HepG2 (cell line): Measurements from ENCODE around the gene XPR1. TPM values are rescaled to one million over a fixed set of nuclear protein-coding genes. Genes with fewer than 3 reads are reported as not detected.

Experiments used
- ADNP ChIP-seq: sonication (generic); formaldehyde crosslinking; IDR thresholded peaks from 2 replicates; pipeline ENCODE4 v1.4.0; 2020; ENCODE audit warnings: missing genetic modification reagents
- ATM ChIP-seq: fragments of 450-650 bp; IDR thresholded peaks from 2 replicates; pipeline ENCODE4 v1.7.1; 2017; ENCODE audit warnings: mild to moderate bottlenecking, borderline replicate concordance
- CBFB ChIP-seq: sonication (generic); formaldehyde crosslinking; IDR thresholded peaks from 2 replicates; pipeline ENCODE4 v1.4.0; 2020; ENCODE audit warnings: missing genetic modification reagents
- CHD4 ChIP-seq: fragments of 200-600 bp; sonication (generic); IDR thresholded peaks from 2 replicates; pipeline ENCODE4 v1.7.0; 2017; ENCODE audit warnings: mild to moderate bottlenecking, low read length, borderline replicate concordance
- FLYWCH1 ChIP-seq: sonication (generic); formaldehyde crosslinking; IDR thresholded peaks from 2 replicates; pipeline ENCODE4 v1.8.1; 2023; ENCODE audit warnings: mild to moderate bottlenecking, missing genetic modification reagents
- HMG20A ChIP-seq: IDR thresholded peaks from 2 replicates; pipeline ENCODE4 v1.6.1; 2016; ENCODE audit warnings: borderline replicate concordance
- MXI1 ChIP-seq: IDR thresholded peaks from 3 replicates; pipeline ENCODE4 v1.6.1; 2012; ENCODE audit warnings: low read depth, low read length, inconsistent platforms, borderline replicate concordance
- NR0B2 ChIP-seq: sonication (generic); formaldehyde crosslinking; IDR thresholded peaks from 2 replicates; pipeline ENCODE4 v1.4.0; 2020; ENCODE audit warnings: mild to moderate bottlenecking, missing genetic modification reagents
- SP5 ChIP-seq: IDR thresholded peaks from 2 replicates; pipeline ENCODE4 v1.6.1; 2016; ENCODE audit warnings: low read depth, borderline replicate concordance
- ZNF256 ChIP-seq: sonication (generic); formaldehyde crosslinking; conservative IDR thresholded peaks from 2 replicates; pipeline ENCODE4 v1.4.0; 2020; ENCODE audit warnings: missing genetic modification reagents
- ZNF296 ChIP-seq: sonication (generic); formaldehyde crosslinking; conservative IDR thresholded peaks from 2 replicates; pipeline ENCODE4 v1.5.0; 2020; ENCODE audit warnings: mild to moderate bottlenecking, missing genetic modification reagents
- ZNF333 ChIP-seq: sonication (generic); formaldehyde crosslinking; IDR thresholded peaks from 2 replicates; pipeline ENCODE4 v1.4.0; 2020; ENCODE audit warnings: mild to moderate bottlenecking, missing genetic modification reagents, borderline replicate concordance
- ZNF446 ChIP-seq: sonication (generic); formaldehyde crosslinking; IDR thresholded peaks from 2 replicates; pipeline ENCODE4 v1.5.0; 2020; ENCODE audit warnings: mild to moderate bottlenecking, missing genetic modification reagents
- ZNF451 ChIP-seq: sonication (generic); formaldehyde crosslinking; IDR thresholded peaks from 2 replicates; pipeline ENCODE4 v1.5.0; 2020; ENCODE audit warnings: mild to moderate bottlenecking, missing genetic modification reagents
- ZNF460 ChIP-seq: sonication (generic); formaldehyde crosslinking; IDR thresholded peaks from 2 replicates; pipeline ENCODE4 v1.5.1; 2020; ENCODE audit warnings: missing genetic modification reagents, mild to moderate bottlenecking, borderline replicate concordance
- ZSCAN5A ChIP-seq: sonication (generic); formaldehyde crosslinking; IDR thresholded peaks from 2 replicates; pipeline ENCODE4 v1.8.0; 2022; ENCODE audit warnings: mild to moderate bottlenecking, missing genetic modification reagents, borderline replicate concordance
- polyA plus RNA-seq, 8 experiments: library from polyadenylated mRNA; depleted of rRNA in 3 of 8; stranded (reverse) in 7 of 8; unstranded in 1 of 8; fragments of >200 nt; fragmentation: Illumina TruSeq in 4 of 8; extraction: Trizol in 4 of 8; gene quantifications; 2 replicates each; pipeline versions ENCODE4 v1.2.1 to v1.2.3, GENCODE V29; 2011 to 2016; ENCODE audit warnings: low read depth in 4 of 8, missing spikeins in 1 of 8, mixed read lengths in 1 of 8; ENCODE audit not compliant: insufficient read depth in 1 of 8
- total RNA-seq, 5 experiments: library from RNA; depleted of rRNA; stranded (reverse); fragments of >200 nt; fragmentation: Illumina TruSeq; extraction: Trizol; gene quantifications; 2 replicates each; pipeline ENCODE4 v1.2.3, GENCODE V29; 2016; ENCODE audit warnings: low read depth in 1 of 5
- TF ChIP-seq, protein P1 (sequence below): sonication (generic); formaldehyde crosslinking; IDR thresholded peaks from 2 replicates; pipeline ENCODE4 v1.4.0; 2020; ENCODE audit warnings: missing genetic modification reagents, borderline replicate concordance
- TF ChIP-seq, protein P2 (sequence below), 2 experiments: sonication (generic) in 1 of 2; formaldehyde crosslinking in 1 of 2; IDR thresholded peaks; 2 replicates each; pipeline versions ENCODE4 v1.6.1 to v1.9.0; 2014 to 2022; ENCODE audit warnings: antibody characterized with exemption in 1 of 2, borderline replicate concordance in 1 of 2, inconsistent platforms in 1 of 2, low read depth in 1 of 2, missing genetic modification reagents in 1 of 2

The XPR1 gene
- total and polyA plus RNA-seq, 2 of the 13 experiments (the other 11 are each of a cell fraction or from before 2014, with no cell fraction given): 22.3 to 23.6 TPM

DNA sequence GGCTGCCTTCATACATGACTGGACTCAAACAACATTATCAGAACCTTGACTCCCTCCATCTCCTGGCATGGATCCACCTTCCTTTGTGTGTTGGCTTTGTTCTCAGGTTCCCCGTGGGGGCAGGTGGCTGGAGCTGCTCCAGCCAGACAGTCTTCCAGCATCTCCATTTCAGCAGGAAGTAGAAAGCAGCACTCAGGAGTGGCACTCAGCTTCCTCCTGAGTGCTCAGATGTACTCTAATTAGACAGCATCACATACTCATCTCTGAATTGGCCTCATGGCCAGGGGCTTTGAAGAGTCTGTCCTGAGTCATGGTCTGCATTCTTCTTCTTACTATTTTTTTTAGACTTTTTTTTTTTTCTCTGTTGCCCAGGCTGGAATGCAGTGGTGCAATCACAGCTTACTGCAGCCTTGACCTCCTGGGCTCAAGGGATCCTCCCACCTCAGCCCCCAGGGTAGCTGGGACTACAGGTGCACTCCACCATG lies 45.1 kb upstream of the XPR1 start (continued):
- TF ChIP-seq ZNF256 (CRISPR knock-in tag) (no peak), ZNF333 (no peak), ZNF460 (peak; percentile 85; the same call in 1 of the 2 replicates), MXI1 (no peak), ZSCAN5A (no peak), FLYWCH1 (CRISPR knock-in tag) (no peak), CBFB (no peak), NR0B2 (CRISPR knock-in tag) (no peak), ZNF446 (no peak), SP5 (CRISPR knock-in tag) (peak; percentile 74), ATM (no peak), HMG20A (CRISPR knock-in tag) (peak; percentile 59; the same call in 1 of the 2 replicates), ADNP (CRISPR knock-in tag) (no peak), CHD4 (no peak; the same call in 1 of the 2 replicates), ZNF451 (CRISPR knock-in tag) (no peak), ZNF296 (CRISPR knock-in tag) (no peak)
- TF ChIP-seq, protein P1, sequence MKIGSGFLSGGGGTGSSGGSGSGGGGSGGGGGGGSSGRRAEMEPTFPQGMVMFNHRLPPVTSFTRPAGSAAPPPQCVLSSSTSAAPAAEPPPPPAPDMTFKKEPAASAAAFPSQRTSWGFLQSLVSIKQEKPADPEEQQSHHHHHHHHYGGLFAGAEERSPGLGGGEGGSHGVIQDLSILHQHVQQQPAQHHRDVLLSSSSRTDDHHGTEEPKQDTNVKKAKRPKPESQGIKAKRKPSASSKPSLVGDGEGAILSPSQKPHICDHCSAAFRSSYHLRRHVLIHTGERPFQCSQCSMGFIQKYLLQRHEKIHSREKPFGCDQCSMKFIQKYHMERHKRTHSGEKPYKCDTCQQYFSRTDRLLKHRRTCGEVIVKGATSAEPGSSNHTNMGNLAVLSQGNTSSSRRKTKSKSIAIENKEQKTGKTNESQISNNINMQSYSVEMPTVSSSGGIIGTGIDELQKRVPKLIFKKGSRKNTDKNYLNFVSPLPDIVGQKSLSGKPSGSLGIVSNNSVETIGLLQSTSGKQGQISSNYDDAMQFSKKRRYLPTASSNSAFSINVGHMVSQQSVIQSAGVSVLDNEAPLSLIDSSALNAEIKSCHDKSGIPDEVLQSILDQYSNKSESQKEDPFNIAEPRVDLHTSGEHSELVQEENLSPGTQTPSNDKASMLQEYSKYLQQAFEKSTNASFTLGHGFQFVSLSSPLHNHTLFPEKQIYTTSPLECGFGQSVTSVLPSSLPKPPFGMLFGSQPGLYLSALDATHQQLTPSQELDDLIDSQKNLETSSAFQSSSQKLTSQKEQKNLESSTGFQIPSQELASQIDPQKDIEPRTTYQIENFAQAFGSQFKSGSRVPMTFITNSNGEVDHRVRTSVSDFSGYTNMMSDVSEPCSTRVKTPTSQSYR (CRISPR knock-in tag): 0 out of 2 replicates have a peak, but pooled peaks have one; percentile 12
- TF ChIP-seq, protein P2, sequence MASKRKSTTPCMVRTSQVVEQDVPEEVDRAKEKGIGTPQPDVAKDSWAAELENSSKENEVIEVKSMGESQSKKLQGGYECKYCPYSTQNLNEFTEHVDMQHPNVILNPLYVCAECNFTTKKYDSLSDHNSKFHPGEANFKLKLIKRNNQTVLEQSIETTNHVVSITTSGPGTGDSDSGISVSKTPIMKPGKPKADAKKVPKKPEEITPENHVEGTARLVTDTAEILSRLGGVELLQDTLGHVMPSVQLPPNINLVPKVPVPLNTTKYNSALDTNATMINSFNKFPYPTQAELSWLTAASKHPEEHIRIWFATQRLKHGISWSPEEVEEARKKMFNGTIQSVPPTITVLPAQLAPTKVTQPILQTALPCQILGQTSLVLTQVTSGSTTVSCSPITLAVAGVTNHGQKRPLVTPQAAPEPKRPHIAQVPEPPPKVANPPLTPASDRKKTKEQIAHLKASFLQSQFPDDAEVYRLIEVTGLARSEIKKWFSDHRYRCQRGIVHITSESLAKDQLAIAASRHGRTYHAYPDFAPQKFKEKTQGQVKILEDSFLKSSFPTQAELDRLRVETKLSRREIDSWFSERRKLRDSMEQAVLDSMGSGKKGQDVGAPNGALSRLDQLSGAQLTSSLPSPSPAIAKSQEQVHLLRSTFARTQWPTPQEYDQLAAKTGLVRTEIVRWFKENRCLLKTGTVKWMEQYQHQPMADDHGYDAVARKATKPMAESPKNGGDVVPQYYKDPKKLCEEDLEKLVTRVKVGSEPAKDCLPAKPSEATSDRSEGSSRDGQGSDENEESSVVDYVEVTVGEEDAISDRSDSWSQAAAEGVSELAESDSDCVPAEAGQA (IDR thresholded peaks at IDR 0.05; ENCODE audit: low read depth): no peak
- TF ChIP-seq, protein P2 (CRISPR knock-in tag; IDR thresholded peaks at IDR 0.05; ENCODE audit: borderline replicate concordance): no peak
